Skin of body (tissue), 2 donors: ENCODE data around the gene CLDN19. TPM values are rescaled to one million over a fixed set of nuclear protein-coding genes. Genes with fewer than 3 reads are reported as not detected.

Source experiments
- DNase-seq: peaks from one replicate; lab custom pipeline; 2025; lab: John Stamatoyannopoulos, UW
- total RNA-seq: library from RNA; depleted of rRNA; stranded (reverse); fragments of >200 nt; gene quantifications from one replicate; pipeline ENCODE4 v1.2.3, GENCODE V29; 2014

Gene CLDN19
- 2.7 TPM for total RNA-seq

GRCh38 chr1:42739753-42740700 lies at the start of gene CLDN19:
CLDN19 (minus strand) TSS chr1:42740236; CDS start chr1:42740063, 173 bp downstream.
- no peak for DNase-seq

- DNase-seq, result no peak
These were observed 48.0 kb upstream of the CLDN19 start for GRCh38 chr1:42788021-42788420.

GRCh38 chr1:42786097-42786496 lies 46.1 kb upstream of the CLDN19 start:
- no peak for DNase-seq

- DNase-seq, result no peak
These were observed 45.1 kb upstream of the CLDN19 start, which contains the start of gene TMEM269 for GRCh38 chr1:42784946-42785693. TMEM269 (plus strand) TSS chr1:42784991; CDS start chr1:42789894, 4,903 bp downstream.

GRCh38 chr1:42784547-42784945 lies 44.5 kb upstream of the CLDN19 start:
- no peak for DNase-seq

- no peak for DNase-seq
These were observed 43.1 kb upstream of the CLDN19 start for GRCh38 chr1:42783092-42783491.

GRCh38 chr1:42780176-42780575 lies 40.1 kb upstream of the CLDN19 start:
- no peak for DNase-seq

- no peak for DNase-seq
These were observed 39.7 kb upstream of the CLDN19 start for GRCh38 chr1:42779725-42780124.

GRCh38 chr1:42777852-42778251 lies 37.8 kb upstream of the CLDN19 start:
- DNase-seq, result no peak

GRCh38 chr1:42776502-42776901 lies 36.5 kb upstream of the CLDN19 start:
- DNase-seq, result no peak

- no peak for DNase-seq
These were observed 35.0 kb upstream of the CLDN19 start for GRCh38 chr1:42774928-42775526.

- DNase-seq, result no peak
These were observed 33.4 kb upstream of the CLDN19 start for GRCh38 chr1:42773420-42773819.

GRCh38 chr1:42769811-42770210 lies 29.8 kb upstream of the CLDN19 start:
- DNase-seq, result no peak

- DNase-seq, result no peak
These were observed 28.1 kb upstream of the CLDN19 start for GRCh38 chr1:42768172-42768571.

GRCh38 chr1:42767510-42768000 lies 27.5 kb upstream of the CLDN19 start:
- DNase-seq, result no peak

GRCh38 chr1:42766741-42767509 lies 26.9 kb upstream of the CLDN19 start, which contains the start of the genes C1orf50 and P3H1:
C1orf50 (plus strand) TSS chr1:42767249; CDS start chr1:42767312, 63 bp downstream.
P3H1 (minus strand) TSS chr1:42767028; CDS start chr1:42766971, 57 bp downstream.
- DNase-seq, result peak; percentile 99

- peak; percentile 73 for DNase-seq
These were observed 26.1 kb upstream of the CLDN19 start for GRCh38 chr1:42765832-42766740.

GRCh38 chr1:42765269-42765668 lies 25.2 kb upstream of the CLDN19 start:
- DNase-seq, result no peak

GRCh38 chr1:42762269-42762668 lies 22.2 kb upstream of the CLDN19 start:
- no peak for DNase-seq

GRCh38 chr1:42761567-42761966 lies 21.5 kb upstream of the CLDN19 start:
- DNase-seq, result no peak
